K562 treated with DMSO at 1 percent for 4 hours (cell line): Measurements from ENCODE around the gene MTR. TPM values are rescaled to one million over a fixed set of nuclear protein-coding genes. Genes with fewer than 3 reads are reported as not detected.

Experiments used
- total RNA-seq: library from RNA; unstranded; fragments of 300-600 nt; gene quantifications from 2 replicates; pipeline ENCODE4 v1.2.3, GENCODE V29; 2022; ENCODE audit not compliant: insufficient read depth

MTR gene
- 4.5 and 5.3 TPM in 2 replicates for total RNA-seq

GRCh38 chr1:236795035-236795756 is at the start of gene MTR:
MTR (plus strand) TSS chr1:236795292; CDS start chr1:236795704, 412 bp downstream.

Other genes with a start within 250 kb of the MTR start
- 10.8 and 12.1 TPM in 2 replicates for gene HEATR1, start 190.8 kb upstream of the MTR start, total RNA-seq
- gene ACTN2, start 108.8 kb upstream of the MTR start, total RNA-seq: 0.32 and 1.1 TPM in 2 replicates
- gene MT1HL1, start 209.1 kb downstream of the MTR start, total RNA-seq: not detected in 2 replicates
- 0.40 TPM in 1 of 2 replicates, not detected in the other for gene RYR2, start 246.9 kb downstream of the MTR start, total RNA-seq